Measurements from ENCODE around the gene APOC3. TPM values are rescaled to one million over a fixed set of nuclear protein-coding genes. Genes with fewer than 3 reads are reported as not detected.

Gene APOC3
- total RNA-seq, 1 experiment from 2014 or later, result 2.5 TPM

DNA sequence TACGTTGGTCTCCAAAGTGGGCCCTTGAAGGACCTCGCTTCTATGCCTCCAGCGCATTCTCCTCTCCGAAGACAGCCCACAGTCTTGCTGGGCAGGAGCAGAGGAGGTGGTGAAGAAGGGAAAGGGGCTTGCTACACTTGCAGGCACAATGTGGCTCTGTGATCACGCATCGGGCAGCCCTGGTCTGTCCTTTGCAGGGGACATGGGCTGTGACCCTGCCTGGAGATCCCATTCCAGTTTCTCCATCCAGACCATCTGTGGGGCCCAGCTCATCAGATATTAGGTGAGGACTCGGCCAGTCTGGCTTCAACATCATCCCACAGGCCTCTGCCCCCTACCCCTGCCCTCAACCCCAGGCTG lies 6.9 kb downstream of the APOC3 start (continued):
- no peak for TF ChIP-seq ATF6 (CRISPR knock-in tag; IDR thresholded peaks at IDR 0.05)
- TF ChIP-seq CBFB (CRISPR knock-in tag; IDR thresholded peaks at IDR 0.05; ENCODE audit: low read depth), result no peak
- no peak for TF ChIP-seq TEAD1 (CRISPR knock-in tag; IDR thresholded peaks at IDR 0.05)
- TF ChIP-seq ZNF263 (CRISPR knock-in tag; IDR thresholded peaks at IDR 0.05; ENCODE audit: low read depth), result no peak
- no peak for TF ChIP-seq SP1 (CRISPR knock-in tag; conservative IDR thresholded peaks at IDR 0.05)
- TF ChIP-seq KAT7 (CRISPR knock-in tag; IDR thresholded peaks at IDR 0.05; ENCODE audit: borderline replicate concordance), result no peak

DNA sequence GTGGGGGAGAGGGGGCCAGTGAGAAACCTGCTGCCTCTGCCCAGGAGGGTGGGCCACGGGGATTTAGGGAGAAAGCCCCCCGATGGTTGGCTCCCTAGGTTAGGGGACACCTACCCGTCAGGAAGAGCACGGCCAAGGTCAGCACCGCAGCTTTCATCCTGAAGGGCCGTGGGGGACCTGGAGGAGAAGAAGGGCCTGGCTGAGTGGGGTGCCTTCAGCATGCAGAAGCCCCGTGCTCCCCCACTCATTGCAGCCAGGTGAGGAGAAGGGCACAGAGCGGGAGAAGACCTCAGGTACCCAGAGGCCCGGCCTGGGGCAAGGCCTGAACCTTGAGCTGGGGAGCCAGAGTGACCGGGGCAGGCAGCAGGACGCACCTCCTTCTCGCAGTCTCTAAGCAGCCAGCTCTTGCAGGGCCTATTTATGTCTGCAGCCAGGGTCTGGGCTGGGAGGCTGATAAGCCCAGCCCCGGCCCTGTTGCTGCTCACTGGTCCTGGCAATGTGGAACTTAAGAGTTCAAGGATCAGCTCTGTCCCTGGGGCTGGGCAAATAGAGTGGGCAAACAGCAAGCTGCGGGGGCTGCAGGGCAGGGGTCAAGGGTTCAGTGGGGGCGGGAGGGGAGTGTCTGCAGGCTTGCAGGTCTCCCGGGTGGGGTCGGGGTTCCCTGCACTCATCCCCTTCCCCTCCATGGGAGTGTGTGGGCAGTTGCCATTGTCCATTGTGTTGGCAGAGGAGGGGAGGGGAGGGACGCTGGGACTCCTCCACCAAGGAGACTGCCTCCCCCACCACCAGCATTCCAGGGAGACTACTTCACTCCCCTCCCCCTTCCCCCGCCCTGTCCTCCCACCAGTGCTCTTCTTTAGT lies 7.8 kb downstream of the APOC3 start, which contains the start of gene APOA1:
Gene APOA1, minus strand, starts transcription at position 392 of the 861 bp plus-strand sequence. Its CDS starts 235 bp downstream, at position 157.
- TF ChIP-seq, protein P1, sequence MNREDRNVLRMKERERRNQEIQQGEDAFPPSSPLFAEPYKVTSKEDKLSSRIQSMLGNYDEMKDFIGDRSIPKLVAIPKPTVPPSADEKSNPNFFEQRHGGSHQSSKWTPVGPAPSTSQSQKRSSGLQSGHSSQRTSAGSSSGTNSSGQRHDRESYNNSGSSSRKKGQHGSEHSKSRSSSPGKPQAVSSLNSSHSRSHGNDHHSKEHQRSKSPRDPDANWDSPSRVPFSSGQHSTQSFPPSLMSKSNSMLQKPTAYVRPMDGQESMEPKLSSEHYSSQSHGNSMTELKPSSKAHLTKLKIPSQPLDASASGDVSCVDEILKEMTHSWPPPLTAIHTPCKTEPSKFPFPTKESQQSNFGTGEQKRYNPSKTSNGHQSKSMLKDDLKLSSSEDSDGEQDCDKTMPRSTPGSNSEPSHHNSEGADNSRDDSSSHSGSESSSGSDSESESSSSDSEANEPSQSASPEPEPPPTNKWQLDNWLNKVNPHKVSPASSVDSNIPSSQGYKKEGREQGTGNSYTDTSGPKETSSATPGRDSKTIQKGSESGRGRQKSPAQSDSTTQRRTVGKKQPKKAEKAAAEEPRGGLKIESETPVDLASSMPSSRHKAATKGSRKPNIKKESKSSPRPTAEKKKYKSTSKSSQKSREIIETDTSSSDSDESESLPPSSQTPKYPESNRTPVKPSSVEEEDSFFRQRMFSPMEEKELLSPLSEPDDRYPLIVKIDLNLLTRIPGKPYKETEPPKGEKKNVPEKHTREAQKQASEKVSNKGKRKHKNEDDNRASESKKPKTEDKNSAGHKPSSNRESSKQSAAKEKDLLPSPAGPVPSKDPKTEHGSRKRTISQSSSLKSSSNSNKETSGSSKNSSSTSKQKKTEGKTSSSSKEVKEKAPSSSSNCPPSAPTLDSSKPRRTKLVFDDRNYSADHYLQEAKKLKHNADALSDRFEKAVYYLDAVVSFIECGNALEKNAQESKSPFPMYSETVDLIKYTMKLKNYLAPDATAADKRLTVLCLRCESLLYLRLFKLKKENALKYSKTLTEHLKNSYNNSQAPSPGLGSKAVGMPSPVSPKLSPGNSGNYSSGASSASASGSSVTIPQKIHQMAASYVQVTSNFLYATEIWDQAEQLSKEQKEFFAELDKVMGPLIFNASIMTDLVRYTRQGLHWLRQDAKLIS (CRISPR knock-in tag; IDR thresholded peaks at IDR 0.05; ENCODE audit: borderline replicate concordance), result no peak
- no peak for TF ChIP-seq ATF2 (CRISPR knock-in tag; IDR thresholded peaks at IDR 0.05; ENCODE audit: borderline replicate concordance, low read depth)
- peak; percentile 45; the same call in 1 of the 2 replicates for TF ChIP-seq GABPB1 (CRISPR knock-in tag; IDR thresholded peaks at IDR 0.05)
- Mint-ChIP-seq H3K27me3 (ENCODE audit: low read depth) (peaks cover 11% of the 10 kb centered on the region), H3K4me1 (peaks cover 19% of the 10 kb centered on the region), H3K4me3 (no peak within 1 kb of the TSS), H3K9me3 (no peaks in the 10 kb centered on the region), H3K27ac (no peak within 1 kb of the TSS), H3K36me3 (no peaks in the 10 kb centered on the region)
- no peak for ATAC-seq
- POLR2A ChIA-PET, result no interaction called here
- CTCF ChIA-PET, result interaction anchor here (0.6 to 6.0 kb wide), 12 partner anchors 17 to 341 kb away, joined by 3 to 358 read pairs (median 9); partner anchors contain the start of genes APOA5, PAFAH1B2, SIDT2 and ZPR1
- DNase-seq (ENCODE audit: low spot score), result no peak

DNA sequence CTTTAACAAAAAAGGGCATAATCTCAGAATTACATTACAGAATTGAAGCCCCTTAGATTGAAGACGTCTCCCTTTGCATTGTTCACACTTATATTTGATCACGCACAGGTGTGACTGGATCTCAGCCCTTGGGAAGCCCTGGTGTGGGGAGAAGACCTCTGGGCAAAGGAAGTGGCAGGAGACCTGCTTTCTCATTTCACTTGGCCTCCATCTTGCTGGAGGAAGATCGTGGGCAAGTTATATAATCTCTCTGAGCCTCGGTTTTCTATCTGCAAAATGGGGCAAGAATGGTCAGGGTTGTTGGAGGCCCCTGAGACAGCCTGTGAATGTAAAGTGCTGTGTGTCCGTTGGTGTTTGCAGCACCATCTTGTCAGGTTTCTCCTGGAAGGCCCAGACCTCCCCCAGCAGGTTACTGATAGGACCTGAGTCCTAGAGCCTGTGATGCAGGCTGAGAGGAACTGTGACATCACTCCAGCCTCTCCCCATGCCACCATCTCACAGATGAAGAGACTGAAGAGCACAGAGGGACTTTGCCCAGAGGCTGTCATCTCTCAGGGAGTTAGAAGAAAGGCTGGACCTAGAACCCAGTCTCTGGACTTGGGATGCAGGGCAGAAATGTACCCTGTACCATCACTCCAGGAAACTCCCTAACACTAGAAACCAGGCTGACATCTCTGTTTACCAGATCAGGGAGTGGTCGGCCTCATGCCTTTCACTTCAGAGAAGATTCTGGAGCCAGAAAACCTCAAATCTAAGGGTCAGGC lies 8.8 kb downstream of the APOC3 start:
- H3K36me3 Mint-ChIP-seq, result no peaks in the 10 kb centered on the region
- H3K4me3 Mint-ChIP-seq, result no peak overlapping the region
- H3K27ac Mint-ChIP-seq, result no peak overlapping the region
- no peaks in the 10 kb centered on the region for H3K9me3 Mint-ChIP-seq
- H3K27me3 Mint-ChIP-seq (ENCODE audit: low read depth), result peaks cover 11% of the 10 kb centered on the region
- ATAC-seq, result no peak
- peaks cover 19% of the 10 kb centered on the region for H3K4me1 Mint-ChIP-seq
- CTCF ChIA-PET, result interaction anchor here (1.2 to 6.0 kb wide), 4 partner anchors 18 to 306 kb away, joined by 3 to 358 read pairs (median 6); partner anchors contain the start of genes APOA5, PAFAH1B2 and ZPR1
- no peak for DNase-seq (ENCODE audit: low spot score)
- POLR2A ChIA-PET, result no interaction called here
- TF ChIP-seq TCF7 (CRISPR knock-in tag; IDR thresholded peaks at IDR 0.05; ENCODE audit: low read depth), result no peak

Measured in WTC11 (cell line).